Activated CD8-positive, alpha-beta T cell treated with anti-CD3 and anti-CD28 coated beads, Interleukin-2, amount 10 ng/mL, durations not matched to agents 7 days and 5 days (primary cell): Measurements from ENCODE around the gene PARP3. TPM values are rescaled to one million over a fixed set of nuclear protein-coding genes. Genes with fewer than 3 reads are reported as not detected.
"Not testable (repeated sequence)": the region's sequence is repeated elsewhere in the genome, so short reads cannot be mapped to it uniquely, and the experiment has no call there.

Source experiments
- ATAC-seq: fragments of 150-1000 bp; cut with Tn5 transposase; one replicate; pipeline ENCODE4 v1.10.0; 2021; ENCODE audit warnings: moderate library complexity
- CTCF ChIA-PET: fragments of 350-600 bp; sonication (Branson Sonifier 250); formaldehyde crosslinking; loops from one replicate; lab custom pipeline; 2021; ENCODE audit warnings: antibody characterized with exemption; lab: Charles Lee
- POLR2A ChIA-PET: fragments of 350-600 bp; sonication (Branson Sonifier 250); formaldehyde crosslinking; loops from one replicate; lab custom pipeline; 2021; ENCODE audit warnings: antibody characterized with exemption; lab: Charles Lee
- DNase-seq: peaks from one replicate; pipeline ENCODE4 v3.0.0-alpha.2; 2020
- H3K27ac Mint-ChIP-seq: one replicate; pipeline ENCODE4 v1.8.0; 2021; ENCODE audit warnings: mild to moderate bottlenecking, mixed read lengths
- H3K27me3 Mint-ChIP-seq: one replicate; pipeline ENCODE4 v1.8.0; 2021; ENCODE audit warnings: low read depth, mixed read lengths
- H3K36me3 Mint-ChIP-seq: one replicate; pipeline ENCODE4 v1.8.0; 2021; ENCODE audit warnings: low read depth, mixed read lengths
- H3K4me1 Mint-ChIP-seq: one replicate; pipeline ENCODE4 v1.8.0; 2021; ENCODE audit warnings: low read depth, mixed read lengths
- H3K4me3 Mint-ChIP-seq: one replicate; pipeline ENCODE4 v1.8.0; 2021; ENCODE audit warnings: mild to moderate bottlenecking, mixed read lengths
- H3K9me3 Mint-ChIP-seq: one replicate; pipeline ENCODE4 v1.8.0; 2022; ENCODE audit warnings: mixed read lengths; ENCODE audit not compliant: insufficient read depth
- total RNA-seq, 2 experiments: library from RNA; stranded (reverse); gene quantifications; one replicate each; pipeline ENCODE4 v1.2.3, GENCODE V29; 2021

PARP3 gene
- 10 to 100 TPM; 18.8 to 20.4 TPM for total RNA-seq

DNA sequence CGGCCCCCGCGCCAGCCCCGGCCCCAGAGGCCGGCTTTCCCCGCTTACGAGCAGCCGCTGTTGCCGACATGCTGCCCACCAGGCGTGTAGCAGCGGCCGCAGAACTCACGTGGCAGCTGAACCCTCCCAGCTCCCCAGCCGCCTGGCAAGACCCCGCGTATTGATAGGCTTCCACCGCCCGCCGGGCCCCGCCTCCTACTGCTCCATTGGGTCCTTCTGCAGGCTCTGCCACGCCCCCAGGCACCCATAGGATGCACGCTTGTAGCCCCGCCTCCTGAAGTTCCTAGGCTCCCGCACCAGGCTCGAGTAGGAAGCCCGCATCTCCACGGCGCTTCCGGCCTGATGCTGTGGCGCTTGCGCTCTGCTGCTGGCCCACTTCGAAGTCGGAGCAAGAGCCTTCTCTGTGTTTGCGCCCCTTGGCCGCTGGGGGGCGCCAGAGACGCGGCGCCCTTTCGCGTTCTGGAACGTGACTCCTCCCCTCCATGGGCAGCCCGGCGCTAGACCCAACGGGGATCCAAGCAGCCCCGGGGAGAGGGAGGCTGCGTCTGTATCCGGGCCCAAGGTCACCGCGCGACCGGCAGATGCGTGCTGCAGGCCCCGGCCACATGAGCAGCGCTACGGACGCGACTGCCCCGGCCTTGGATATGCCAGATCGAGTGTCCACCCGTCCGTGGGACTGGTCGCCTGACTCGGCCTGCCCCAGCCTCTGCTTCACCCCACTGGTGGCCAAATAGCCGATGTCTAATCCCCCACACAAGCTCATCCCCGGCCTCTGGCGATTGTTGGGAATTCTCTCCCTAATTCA is at the start of gene PARP3, which contains the start of gene RRP9:
PARP3 (plus strand) TSS at position 566 of the 805 bp plus-strand sequence. CDS start 993 bp downstream, outside the sequence.
RRP9 (minus strand) TSS at position 107 of the 805 bp plus-strand sequence; CDS start at position 70, 37 bp downstream.
- Mint-ChIP-seq H3K27ac (peak within 1 kb of the TSS; percentile 89), H3K36me3 (peaks cover 17% of the 10 kb centered on the region), H3K9me3 (no peaks in the 10 kb centered on the region), H3K4me3 (peak within 1 kb of the TSS; percentile 81), H3K27me3 (no peaks in the 10 kb centered on the region), H3K4me1 (peaks cover 54% of the 10 kb centered on the region)
- ChIA-PET POLR2A (interaction anchor here (0.6 to 1.3 kb wide), 14 partner anchors 24 to 556 kb away, joined by 3 to 6 read pairs (median 3); partner anchors contain the start of genes ABHD14A, ABHD14B, ACY1 and MANF), CTCF (interaction anchor here (0.6 to 5.5 kb wide), 43 partner anchors 9 to 439 kb away, joined by 3 to 54 read pairs (median 4); partner anchors contain the start of genes ABHD14A, ABHD14B, ACY1 and DUSP7)
- DNase-seq (peak; percentile 100), ATAC-seq (peak; percentile 93)

DNA sequence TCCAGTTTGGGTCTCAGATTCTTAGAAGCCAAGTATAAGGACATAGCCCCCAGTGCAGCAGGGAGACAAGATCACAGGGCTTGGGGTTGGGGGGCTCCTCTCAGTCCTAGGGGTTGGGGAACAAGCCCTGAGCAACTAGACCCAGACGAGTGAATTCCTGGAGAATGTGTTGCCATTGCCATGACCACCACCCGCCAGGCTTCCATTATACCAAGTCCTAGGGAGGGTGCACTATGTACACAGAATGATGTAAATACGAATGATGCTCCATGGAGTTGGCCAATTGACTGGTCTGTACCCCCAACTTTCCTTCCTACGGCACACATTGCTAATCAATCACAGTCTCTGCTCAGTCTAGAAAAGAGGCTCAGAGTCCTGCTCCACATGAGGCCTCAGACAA is 47.8 kb upstream of the PARP3 start:
- Mint-ChIP-seq H3K4me1 (peaks cover 26% of the 10 kb centered on the region), H3K4me3 (no peak overlapping the region), H3K27me3 (peaks cover 24% of the 10 kb centered on the region), H3K9me3 (no peaks in the 10 kb centered on the region), H3K27ac (no peak overlapping the region), H3K36me3 (no peaks in the 10 kb centered on the region)
- ChIA-PET CTCF (no interaction called here), POLR2A (no interaction called here)
- ATAC-seq: no peak
- no peak for DNase-seq

DNA sequence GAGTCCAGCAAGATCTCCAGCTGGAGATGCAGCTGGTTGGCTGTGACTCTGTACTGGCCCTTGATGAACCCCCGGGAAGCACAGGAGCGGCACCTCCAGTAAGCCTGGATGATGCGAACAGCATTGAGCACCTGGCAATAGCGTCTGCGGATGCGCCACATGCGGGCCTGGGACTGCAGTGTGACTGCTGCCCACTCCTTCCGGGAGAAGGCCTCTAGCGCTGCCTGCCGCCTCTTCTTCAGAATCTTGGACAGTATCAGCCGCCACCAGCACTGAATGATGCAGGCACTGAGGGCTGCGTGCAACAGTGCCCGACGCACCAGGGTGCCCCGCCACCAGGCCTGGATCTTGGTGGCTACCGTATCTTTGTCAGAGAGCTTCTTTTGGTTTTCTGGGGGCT is 47.2 kb upstream of the PARP3 start:
- Mint-ChIP-seq H3K4me1 (peaks cover 24% of the 10 kb centered on the region), H3K9me3 (no peaks in the 10 kb centered on the region), H3K27me3 (peaks cover 24% of the 10 kb centered on the region), H3K27ac (no peak overlapping the region), H3K4me3 (no peak overlapping the region), H3K36me3 (no peaks in the 10 kb centered on the region)
- ChIA-PET POLR2A (no interaction called here), CTCF (no interaction called here)
- ATAC-seq (no peak), DNase-seq (no peak)

DNA sequence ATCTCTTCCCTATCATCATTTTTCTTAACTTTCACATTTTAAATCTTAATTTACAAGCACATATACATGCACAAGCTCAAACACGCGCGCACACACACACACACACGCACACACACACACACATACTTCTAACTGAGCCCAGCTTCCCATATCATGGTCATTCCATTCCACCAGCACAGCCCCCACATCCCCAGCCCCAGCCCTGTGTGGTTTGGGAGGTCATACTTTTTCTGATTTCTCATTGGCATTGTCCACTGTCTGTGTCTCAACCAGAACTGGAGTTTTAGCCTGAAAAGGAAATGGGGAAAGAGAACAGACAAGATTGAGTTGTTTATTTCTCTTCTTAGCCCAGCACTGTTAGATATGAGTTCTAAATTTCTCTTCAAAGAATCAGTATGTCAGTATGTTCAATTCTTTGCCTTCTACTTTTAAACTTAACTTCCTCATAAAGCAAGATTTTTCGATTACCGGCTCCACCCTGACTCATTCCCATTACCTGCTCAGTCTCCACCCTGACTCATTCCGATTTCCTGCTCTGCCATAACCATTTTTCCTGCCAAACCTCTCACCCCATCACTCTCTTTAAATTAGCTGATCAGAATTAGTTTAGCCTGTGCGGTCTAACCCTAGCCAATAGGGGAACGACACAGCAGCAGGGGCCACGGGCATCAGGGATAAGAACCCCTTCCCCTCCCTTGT is 45.4 kb upstream of the PARP3 start:
- Mint-ChIP-seq H3K4me3 (no peak overlapping the region), H3K27ac (no peak overlapping the region), H3K4me1 (peaks cover 7% of the 10 kb centered on the region), H3K36me3 (no peaks in the 10 kb centered on the region), H3K27me3 (peaks cover 29% of the 10 kb centered on the region), H3K9me3 (no peaks in the 10 kb centered on the region)
- DNase-seq: no peak
- ATAC-seq: no peak
- CTCF ChIA-PET: interaction anchor here (0.7 kb wide), 1 partner anchor 27 kb away, joined by 3 read pairs; no protein-coding TSS in a partner anchor
- POLR2A ChIA-PET: no interaction called here

DNA sequence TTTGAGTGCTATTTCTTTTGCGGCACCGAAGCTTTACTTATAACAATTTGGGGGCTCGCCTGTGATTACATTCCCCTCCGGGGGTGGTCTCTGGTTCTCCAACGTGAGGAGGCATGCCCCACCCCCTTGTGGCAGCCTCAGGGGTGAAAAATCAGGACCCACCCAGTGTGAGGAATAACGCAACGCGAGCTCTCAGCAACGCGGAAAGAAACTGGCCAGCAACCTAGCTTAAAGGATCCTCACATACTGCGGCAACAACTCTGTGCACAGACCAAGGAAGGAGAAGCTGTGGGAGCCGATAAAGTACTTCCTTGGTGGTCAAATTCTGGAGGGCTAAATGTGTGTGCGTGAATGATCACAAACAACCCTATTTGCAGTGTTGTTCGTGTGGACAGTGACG is 44.8 kb upstream of the PARP3 start:
- no peak for ATAC-seq
- CTCF ChIA-PET: no interaction called here
- peaks cover under 1% of the 10 kb centered on the region for H3K4me1 Mint-ChIP-seq

DNA sequence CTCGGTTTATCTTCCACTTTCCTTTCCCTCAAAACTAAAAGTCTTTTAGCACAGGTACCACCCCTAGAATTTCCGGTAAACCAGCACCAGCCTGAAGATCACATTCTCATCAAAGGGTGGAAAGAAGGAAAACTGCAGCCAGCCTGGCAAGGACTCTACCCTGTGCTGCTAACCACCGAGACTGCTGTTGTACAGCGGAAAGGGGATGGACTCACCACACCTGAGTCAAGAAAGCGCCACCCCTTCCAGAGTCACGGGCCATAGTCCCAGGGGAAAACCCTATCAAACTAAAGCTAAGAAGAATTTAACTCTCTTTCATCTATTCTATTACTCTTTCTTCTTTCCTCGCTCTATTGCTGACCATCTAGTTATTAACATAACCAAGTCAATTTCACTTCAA is 42.1 kb upstream of the PARP3 start:
- CTCF ChIA-PET, H3K4me1 Mint-ChIP-seq, ATAC-seq, H3K27ac Mint-ChIP-seq, H3K4me3 Mint-ChIP-seq, POLR2A ChIA-PET, H3K9me3 Mint-ChIP-seq, H3K36me3 Mint-ChIP-seq, DNase-seq: not testable (repeated sequence)
- peaks cover 34% of the 10 kb centered on the region for H3K27me3 Mint-ChIP-seq

More for the DNA sequence above, 44.8 kb upstream of the PARP3 start:
- DNase-seq: no peak
- POLR2A ChIA-PET: no interaction called here
- Mint-ChIP-seq H3K27me3 (peaks cover 31% of the 10 kb centered on the region), H3K4me3 (no peak overlapping the region), H3K9me3 (no peaks in the 10 kb centered on the region), H3K36me3 (no peaks in the 10 kb centered on the region), H3K27ac (no peak overlapping the region)

DNA sequence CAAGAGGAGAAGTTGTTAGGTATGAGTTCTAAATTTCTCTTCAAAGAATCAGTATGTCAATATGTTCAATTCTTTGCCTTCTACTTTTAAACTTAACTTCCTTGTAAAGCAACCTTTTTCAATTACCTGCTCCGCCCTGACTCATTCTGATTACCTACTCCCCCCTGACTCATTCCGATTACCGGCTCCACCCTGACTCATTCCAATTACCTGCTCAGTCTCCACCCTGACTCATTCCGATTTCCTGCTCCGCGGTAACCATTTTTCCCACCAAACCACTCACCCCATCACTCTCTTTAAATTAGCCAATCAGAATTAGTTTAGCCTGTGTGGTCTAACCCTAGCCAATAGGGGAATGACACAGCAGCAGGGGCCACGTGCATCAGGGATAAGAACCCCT is 39.8 kb upstream of the PARP3 start:
- POLR2A ChIA-PET, H3K27ac Mint-ChIP-seq, H3K36me3 Mint-ChIP-seq, H3K9me3 Mint-ChIP-seq, H3K4me1 Mint-ChIP-seq, DNase-seq, CTCF ChIA-PET, H3K4me3 Mint-ChIP-seq, ATAC-seq: not testable (repeated sequence)
- H3K27me3 Mint-ChIP-seq: peaks cover 29% of the 10 kb centered on the region

DNA sequence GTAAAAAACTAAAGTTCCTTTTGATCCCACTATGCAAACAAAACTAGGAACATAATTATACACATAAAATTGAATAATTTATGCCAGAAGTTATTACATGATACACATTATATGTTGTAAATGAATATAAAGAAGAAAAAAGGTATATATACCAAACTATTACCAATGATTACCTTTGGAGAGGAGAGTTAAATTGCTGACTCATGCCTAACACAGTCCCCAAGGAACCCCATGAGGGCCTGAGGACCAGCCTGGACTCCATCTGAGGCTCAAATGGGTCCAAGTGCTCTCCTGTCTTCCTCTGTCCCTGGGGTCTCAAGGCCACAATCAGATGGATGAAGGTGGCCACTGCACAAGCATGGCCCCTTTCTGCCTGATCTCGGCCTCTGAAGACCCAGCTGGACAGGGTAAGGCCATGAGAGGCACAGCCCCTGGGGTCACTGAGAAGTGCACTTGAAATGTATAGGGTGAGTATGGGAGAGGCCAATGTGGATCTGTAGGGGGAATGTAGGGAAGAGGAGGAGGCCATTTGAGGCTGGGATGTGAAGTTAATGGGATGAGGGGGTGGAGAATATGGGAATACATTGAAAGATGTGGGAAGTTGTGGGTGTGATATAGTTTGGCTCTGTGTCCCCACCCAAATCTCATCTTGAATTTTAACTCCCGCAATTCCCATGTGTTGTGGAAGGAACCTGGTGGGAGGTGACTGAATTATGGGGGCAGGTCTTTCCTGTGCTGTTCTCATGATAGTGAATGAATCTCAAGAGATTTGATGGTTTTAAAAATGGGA is 37.9 kb upstream of the PARP3 start:
- no peaks in the 10 kb centered on the region for H3K4me1 Mint-ChIP-seq
- ChIA-PET POLR2A (no interaction called here), CTCF (no interaction called here)
- no peak overlapping the region for H3K27ac Mint-ChIP-seq
- H3K27me3 Mint-ChIP-seq: peaks cover 19% of the 10 kb centered on the region
- H3K9me3 Mint-ChIP-seq: peaks cover 5% of the 10 kb centered on the region
- DNase-seq (no peak), ATAC-seq (no peak)
- H3K36me3 Mint-ChIP-seq: no peaks in the 10 kb centered on the region
- H3K4me3 Mint-ChIP-seq: no peak overlapping the region

DNA sequence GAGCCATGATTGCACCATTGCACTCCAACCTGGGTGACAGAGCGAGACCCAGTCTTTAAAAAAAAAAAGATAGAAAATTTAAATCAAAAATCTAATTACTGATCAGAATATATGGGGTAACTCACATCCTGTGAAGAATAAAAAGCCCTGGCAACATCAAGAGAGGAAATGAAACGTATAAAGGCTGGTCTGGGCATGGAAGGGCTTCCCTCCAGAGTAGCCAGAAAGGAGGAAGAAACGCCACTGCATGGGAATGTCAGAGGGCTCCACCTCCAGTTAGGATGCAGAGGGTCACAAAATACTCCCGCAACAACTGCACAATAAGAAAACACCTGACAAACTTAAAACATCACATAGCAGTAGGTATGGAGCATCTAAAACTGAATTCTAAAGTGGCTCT is 34.1 kb upstream of the PARP3 start:
- Mint-ChIP-seq H3K27ac (no peak overlapping the region), H3K27me3 (peaks cover 8% of the 10 kb centered on the region), H3K4me1 (no peaks in the 10 kb centered on the region), H3K4me3 (no peak overlapping the region), H3K9me3 (peaks cover 6% of the 10 kb centered on the region), H3K36me3 (peaks cover 1% of the 10 kb centered on the region)
- ChIA-PET POLR2A (interaction anchor here (0.7 kb wide), 1 partner anchor 52 kb away, joined by 3 read pairs; no protein-coding TSS in a partner anchor), CTCF (no interaction called here)
- DNase-seq: no peak
- ATAC-seq: no peak

DNA sequence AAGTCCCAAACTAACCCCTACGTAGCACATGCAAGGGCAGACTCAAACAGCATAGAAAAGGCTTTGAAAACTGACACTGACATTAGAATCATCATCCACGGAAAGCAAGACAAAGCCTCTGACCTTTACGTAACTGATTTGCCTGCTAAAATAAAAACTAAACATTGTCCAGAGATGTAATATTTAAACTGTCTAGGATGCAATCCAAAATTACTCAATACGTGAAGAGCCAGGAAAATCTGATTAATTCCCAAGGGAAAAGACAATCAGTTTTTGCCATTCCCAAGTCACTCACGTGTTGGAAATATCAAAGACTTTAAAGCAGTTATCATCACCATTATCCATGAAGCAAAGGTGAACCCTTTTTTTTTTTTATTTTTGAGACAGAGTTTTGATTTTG is 25.7 kb upstream of the PARP3 start:
- H3K27me3 Mint-ChIP-seq: peaks cover 14% of the 10 kb centered on the region
- H3K27ac Mint-ChIP-seq: no peak overlapping the region
- H3K4me1 Mint-ChIP-seq: no peaks in the 10 kb centered on the region
- no peaks in the 10 kb centered on the region for H3K36me3 Mint-ChIP-seq
- ATAC-seq (no peak), DNase-seq (no peak)
- ChIA-PET CTCF (no interaction called here), POLR2A (no interaction called here)
- H3K4me3 Mint-ChIP-seq: no peak overlapping the region
- no peaks in the 10 kb centered on the region for H3K9me3 Mint-ChIP-seq

DNA sequence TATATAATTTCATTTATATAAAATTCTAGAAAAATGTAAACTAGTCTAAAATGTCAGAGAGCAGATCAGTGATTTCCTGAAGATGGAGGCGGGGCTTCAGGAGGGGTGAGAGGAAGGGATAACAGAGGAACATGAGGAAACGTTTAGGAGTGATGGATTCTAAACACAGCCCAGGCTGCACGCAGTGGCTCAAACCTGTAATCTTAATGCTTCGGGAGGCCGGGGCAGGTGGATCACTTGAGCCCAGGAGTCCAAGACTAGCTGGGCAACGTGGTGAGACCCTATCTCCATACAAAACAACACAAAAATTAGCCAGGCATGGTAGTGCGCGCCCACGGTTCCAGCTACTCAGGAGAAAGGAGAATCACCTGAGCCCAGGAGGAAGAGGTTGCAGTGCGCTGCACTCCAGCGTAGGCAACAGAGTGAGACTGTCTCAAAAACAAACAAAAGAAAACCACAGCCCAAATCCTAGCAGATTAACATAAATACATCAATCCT is 21.0 kb upstream of the PARP3 start:
- Mint-ChIP-seq H3K27ac (no peak overlapping the region), H3K9me3 (no peaks in the 10 kb centered on the region), H3K36me3 (no peaks in the 10 kb centered on the region), H3K27me3 (peaks cover 14% of the 10 kb centered on the region), H3K4me1 (no peaks in the 10 kb centered on the region), H3K4me3 (no peak overlapping the region)
- DNase-seq: no peak
- ChIA-PET POLR2A (no interaction called here), CTCF (interaction anchor here (2.2 kb wide), 1 partner anchor 21 kb away, joined by 6 read pairs; the partner anchor contains the start of genes PARP3 and RRP9)
- no peak for ATAC-seq
